PC-3 (cell line): ENCODE measurements around the gene KRT82.

Experiments used
- EZH2 ChIP-seq: fragments of 300-600 bp; sonication (generic); IDR thresholded peaks from one replicate; pipeline ENCODE4 v1.6.1; 2017; ENCODE audit warnings: antibody characterized with exemption, mild to moderate bottlenecking, low read length; ENCODE audit not compliant: unreplicated experiment
- TF ChIP-seq, protein P1 (sequence below): fragments of 300-600 bp; sonication (generic); conservative IDR thresholded peaks from 2 replicates; pipeline ENCODE4 v1.5.1; 2017; ENCODE audit warnings: antibody characterized with exemption, low read depth, mild to moderate bottlenecking, low read length

DNA sequence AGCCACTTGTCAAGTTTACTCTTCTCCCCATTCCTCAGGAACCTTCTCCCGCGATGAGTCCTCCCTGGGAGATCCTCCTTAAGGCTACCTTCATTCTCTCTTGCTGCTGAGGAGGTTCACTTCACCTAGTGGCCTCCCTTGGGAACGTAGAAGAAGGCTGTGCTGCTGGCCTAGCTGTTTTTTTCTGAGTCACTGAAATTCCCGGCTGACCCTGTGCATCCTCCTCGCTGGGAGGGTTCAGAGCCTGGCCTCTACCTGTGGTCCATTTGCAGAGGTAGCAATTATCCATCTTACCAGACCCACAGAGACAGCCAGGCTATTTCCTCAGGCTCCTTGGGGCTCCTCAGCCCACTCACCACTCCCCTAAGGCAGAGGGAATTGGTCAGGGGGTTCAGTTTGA is 4.6 kb downstream of the KRT82 start:
- TF ChIP-seq, protein P1, sequence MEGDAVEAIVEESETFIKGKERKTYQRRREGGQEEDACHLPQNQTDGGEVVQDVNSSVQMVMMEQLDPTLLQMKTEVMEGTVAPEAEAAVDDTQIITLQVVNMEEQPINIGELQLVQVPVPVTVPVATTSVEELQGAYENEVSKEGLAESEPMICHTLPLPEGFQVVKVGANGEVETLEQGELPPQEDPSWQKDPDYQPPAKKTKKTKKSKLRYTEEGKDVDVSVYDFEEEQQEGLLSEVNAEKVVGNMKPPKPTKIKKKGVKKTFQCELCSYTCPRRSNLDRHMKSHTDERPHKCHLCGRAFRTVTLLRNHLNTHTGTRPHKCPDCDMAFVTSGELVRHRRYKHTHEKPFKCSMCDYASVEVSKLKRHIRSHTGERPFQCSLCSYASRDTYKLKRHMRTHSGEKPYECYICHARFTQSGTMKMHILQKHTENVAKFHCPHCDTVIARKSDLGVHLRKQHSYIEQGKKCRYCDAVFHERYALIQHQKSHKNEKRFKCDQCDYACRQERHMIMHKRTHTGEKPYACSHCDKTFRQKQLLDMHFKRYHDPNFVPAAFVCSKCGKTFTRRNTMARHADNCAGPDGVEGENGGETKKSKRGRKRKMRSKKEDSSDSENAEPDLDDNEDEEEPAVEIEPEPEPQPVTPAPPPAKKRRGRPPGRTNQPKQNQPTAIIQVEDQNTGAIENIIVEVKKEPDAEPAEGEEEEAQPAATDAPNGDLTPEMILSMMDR: no peak
- no peak for TF ChIP-seq EZH2
